ENCODE results near the gene PDPN.

The PDPN gene

GRCh38 chr1:13581446-13581845, 2.2 kb upstream of the PDPN start:
- no peak for DNase-seq
- no peak for ATAC-seq

GRCh38 chr1:13582713-13583443, 754 bp upstream of the PDPN start:
- DNase-seq, result no peak
- ATAC-seq, result no peak

GRCh38 chr1:13583966-13584791, 547 bp downstream of the PDPN start:
- DNase-seq (no peak), ATAC-seq (no peak)

DNA sequence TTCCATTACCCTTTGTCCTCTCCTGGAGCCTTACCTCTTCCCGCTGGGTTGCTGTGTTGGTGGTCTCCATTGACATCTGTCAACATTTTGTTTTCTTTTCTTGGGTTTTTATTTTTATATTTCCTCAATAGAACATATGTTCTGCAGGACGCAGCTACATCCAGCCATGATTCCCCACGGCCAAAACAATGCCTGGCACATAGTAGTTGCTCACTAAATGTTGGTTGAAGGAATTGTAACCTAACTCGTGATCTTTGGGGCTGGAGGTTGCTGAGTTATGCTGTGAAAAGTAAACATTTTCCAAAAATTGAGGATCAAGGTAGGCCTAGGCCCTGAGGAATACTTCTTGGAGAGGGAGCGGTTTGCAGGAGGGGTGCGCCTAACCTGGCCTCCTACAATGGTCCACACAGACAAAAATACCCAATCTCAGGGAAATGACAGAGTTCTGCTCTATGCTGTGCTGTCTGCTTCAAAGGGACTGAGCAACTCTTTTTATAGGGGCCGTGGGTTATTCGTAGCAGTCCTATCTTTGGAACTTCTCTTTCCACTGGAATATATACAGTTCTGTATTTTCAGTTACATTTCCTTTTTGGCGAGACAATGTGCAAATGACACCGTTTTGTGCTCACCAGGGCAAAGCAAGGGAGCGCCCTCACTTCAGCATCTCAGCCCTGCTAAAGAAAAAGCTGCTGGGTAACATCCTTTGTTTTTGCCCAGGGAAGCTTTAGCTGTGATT, 1.4 kb downstream of the PDPN start:
- no peak for ATAC-seq

GRCh38 chr1:13585612-13585991, 2.0 kb downstream of the PDPN start:
- DNase-seq (no peak), ATAC-seq (no peak)

More for the DNA sequence above, 1.4 kb downstream of the PDPN start:
- DNase-seq, result no peak

- DNase-seq (no peak), ATAC-seq (no peak)
Observed at GRCh38 chr1:13586001-13586400, 2.4 kb downstream of the PDPN start.

DNA sequence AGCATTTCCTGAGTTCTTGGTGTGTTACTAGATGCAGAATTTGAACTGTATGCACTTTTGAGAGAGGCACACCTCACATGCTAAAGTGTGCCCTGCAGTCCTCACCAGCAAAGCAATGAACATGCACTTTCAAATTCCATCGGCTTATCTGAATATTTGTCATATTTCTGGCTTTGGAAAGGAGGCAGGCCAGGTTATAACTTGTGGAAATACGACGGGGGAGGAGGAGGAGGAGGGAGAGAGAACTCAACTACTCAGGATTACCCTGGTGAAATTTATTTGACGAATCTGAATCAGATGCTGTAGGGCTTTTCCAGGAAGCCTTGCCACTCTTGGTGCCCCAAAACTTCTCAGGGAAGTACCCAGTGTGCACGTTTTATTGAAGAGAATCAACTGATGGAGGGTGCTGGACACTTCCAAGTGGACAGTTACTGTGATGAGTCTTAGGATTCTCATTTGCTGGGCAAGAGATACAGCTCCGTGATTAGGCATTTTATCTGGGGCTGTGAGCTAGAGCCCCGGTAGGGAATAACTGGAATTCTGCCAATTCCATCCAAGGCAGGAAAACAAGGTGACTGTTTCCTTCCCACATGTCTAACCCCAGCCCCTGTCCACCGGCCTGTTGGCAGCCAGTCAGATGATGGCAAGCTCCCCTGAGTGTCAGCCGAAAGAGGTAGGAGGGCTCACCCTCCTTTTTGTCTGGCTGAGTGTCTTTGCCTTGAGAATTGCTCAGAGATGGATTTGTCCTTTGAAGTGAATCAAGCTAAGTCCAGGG, 3.8 kb downstream of the PDPN start:
- ATAC-seq, result no peak
- DNase-seq, result no peak

DNA sequence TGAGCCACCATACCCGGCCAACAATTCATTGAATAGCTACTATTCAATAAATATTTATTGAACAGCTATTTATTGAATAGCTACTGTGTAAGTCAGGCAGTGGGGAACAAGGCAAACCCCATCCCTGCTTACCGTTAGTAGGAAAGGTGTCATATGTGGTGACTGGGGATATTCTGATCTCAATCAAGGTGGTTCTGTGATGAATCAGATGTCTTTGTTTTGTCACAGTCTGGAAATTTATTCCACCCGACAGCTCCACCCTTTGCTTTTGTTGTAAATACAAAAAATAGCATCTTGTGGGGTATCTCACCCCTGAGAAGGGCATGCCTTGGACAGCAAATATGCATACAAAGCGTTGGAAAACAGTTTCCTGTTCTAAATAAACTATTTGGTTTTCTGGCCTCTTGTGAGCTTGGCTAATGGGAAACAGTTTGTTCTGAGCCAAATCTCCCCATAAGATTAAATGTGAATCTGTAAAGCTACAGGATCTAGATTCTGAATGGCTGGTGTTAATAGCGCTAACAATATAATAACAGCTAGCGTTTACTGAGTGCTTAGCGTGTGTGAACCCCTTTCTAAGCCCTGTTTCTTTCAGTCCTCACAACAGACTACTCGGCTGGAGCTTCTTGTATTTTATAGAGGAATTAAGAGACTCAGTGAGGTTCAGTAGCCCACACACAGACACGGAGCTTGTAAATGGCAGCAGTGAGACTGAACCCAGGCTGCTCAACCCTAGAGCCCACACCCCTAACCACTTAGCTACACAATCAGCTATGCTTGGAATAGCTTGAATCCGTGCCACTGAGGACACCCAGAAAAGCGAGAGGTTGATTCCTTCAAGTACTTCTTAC, 5.5 kb downstream of the PDPN start:
- ATAC-seq (no peak), DNase-seq (no peak)

- ATAC-seq (no peak), DNase-seq (no peak)
Observed at GRCh38 chr1:13590486-13590885, 6.9 kb downstream of the PDPN start.

DNA sequence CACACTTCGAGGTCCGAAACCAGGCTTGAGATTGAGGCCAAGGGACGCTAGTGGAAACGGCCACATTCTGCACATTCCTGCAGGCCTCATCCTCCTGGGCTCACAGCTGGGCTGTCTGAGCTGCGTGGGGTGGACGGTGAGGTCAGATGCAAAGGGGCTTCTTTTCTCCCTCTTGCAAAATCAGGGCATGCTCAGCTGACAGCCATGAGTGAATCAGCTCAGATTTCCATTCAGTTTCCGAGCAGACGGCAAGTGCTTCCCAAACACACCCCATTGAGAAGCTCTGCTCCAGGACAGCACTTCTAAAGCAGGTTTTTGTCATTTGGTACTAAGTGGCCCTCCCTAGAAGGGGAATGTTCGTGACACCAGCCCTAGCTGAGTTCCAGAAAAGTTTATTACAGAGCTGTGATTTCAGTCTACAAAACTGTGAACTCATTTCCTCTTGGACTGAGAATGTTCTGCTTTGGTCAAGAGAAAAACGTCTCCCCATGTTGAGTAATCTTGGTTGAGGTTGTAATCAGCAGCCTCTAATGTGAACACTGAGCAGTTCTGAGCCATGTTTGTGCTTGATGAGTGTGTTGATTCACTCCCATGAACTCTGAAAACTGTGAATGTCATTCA, 10.0 kb downstream of the PDPN start:
- ATAC-seq (no peak), DNase-seq (no peak)

DNA sequence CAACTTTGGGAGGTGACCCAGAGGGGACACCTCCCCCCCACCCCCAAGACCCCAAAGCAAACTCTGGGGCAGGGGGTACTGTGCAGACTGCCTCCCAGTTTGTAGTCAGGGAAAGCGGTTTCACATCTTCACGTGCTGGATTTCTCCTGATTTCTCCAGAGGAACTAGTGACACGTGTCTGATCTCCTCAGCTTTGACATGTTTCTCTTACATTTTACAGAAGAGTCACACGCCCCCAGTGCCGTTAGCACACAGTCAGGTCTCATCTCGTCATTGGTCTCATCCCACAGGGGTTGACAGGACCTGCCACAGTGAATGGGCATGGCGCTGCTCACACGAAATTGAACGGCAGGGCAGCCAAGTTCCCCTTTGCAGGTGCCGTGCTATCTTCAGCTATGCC, 11.8 kb downstream of the PDPN start:
- no peak for ATAC-seq
- no peak for DNase-seq

DNA sequence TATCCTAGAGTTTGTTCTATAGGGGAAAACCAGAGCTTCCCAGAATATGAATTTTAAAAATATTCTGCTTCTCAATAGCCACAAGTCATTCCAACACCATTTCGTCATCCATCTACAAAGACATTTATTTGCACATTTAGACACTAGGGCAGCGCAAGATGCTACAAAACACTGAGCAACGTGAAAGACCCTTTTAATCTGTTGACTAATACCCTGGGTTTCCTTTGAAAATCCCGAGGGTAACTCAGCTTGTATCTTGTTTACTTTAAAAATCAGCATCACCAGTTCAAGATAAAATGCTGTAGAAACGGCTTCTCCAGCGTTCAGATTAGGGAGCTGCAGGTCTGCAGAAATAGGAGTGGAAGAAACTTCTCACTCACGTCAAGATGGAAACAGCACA, 13.5 kb downstream of the PDPN start:
- ATAC-seq (no peak), DNase-seq (no peak)

- DNase-seq (no peak), ATAC-seq (no peak)
Observed at GRCh38 chr1:13600762-13601453, 17.3 kb downstream of the PDPN start.

GRCh38 chr1:13604176-13604575, 20.5 kb downstream of the PDPN start:
- ATAC-seq (no peak), DNase-seq (no peak)

DNA sequence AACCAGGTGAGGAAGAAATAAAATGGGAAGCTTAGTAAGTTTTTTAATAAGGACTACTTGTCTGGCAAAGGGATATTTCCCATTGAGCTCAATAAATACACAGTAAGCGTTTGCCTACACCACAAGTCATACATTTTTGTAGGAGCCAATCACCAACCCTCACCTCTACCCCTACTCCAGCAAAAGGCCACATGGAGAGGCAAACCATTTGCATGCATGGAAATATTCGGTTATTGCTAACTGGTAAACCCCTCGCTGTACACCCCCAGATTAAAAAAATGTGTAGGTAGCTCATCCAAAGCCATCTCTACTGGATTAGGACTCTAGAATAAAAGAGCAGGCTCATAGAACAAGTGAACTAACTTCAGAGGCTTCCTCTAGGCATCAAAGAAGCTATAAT, 21.1 kb downstream of the PDPN start:
- DNase-seq, result no peak
- no peak for ATAC-seq

GRCh38 chr1:13605159-13605558, 21.5 kb downstream of the PDPN start:
- ATAC-seq, result no peak
- DNase-seq, result no peak

DNA sequence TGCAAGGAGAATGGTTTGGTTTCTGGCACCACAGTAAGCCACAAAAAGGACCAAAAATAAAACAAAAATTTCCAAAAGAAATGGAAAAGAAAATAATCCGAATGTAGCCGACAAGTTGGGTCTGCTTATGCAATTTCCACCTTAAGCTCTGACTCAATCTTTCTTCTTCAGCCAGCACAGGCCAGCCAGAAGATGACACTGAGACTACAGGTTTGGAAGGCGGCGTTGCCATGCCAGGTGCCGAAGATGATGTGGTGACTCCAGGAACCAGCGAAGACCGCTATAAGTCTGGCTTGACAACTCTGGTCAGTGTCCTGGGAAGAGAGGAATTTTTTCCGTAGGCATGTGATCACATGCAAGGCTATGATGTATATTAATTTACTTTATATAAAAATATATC, 23.4 kb downstream of the PDPN start:
- no peak for ATAC-seq
- DNase-seq, result no peak

DNA sequence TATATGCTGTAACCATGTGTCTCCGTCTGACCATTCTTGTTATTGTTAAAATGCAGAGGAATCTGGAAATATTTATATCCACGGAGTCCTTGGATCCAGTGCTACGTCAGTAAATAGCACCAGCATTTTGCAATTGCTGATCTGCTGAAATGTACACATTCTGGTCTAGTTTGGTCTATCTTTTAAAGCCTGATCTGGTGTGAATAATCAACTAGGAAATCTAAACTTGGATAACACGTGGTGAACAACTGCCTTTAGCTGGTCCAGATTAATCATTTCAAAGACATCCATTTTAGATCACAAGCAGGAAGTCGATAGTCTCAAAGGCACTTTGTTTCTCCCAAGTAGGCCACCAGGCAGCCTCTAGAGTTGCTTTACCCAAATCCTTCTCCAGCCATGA, 32.6 kb downstream of the PDPN start:
- DNase-seq (no peak), ATAC-seq (no peak)

DNA sequence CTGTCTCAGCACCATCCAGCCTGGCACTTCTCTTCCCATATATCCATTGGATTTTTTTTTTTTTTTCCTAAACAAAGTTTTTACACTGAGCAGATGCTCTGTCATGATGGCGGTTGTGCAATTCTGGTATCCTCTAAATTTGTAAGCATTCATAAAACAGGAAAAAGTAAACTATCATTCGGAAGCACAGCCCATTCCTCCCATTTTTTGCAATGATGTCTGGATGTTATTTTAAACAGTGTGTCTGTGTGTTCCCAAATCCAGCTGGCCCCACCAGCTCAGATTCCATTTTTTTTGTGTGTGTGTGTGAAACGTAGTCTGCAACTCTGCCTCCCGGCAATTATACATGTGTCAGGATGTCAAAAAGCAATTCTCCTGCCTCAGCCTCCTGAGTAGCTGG, 33.5 kb downstream of the PDPN start:
- DNase-seq, result no peak
- ATAC-seq, result no peak

- DNase-seq (no peak), ATAC-seq (no peak)
Observed at GRCh38 chr1:13617773-13618172, 34.1 kb downstream of the PDPN start.
